Erythroblast (primary cell): Measurements from ENCODE around the gene PAQR4.

Experiments used
- GATA1 ChIP-seq: IDR thresholded peaks from 2 replicates; pipeline ENCODE4 v1.6.1; 2011; ENCODE audit warnings: low read depth, mild to moderate bottlenecking, control low read depth, low read length, moderate library complexity
- POLR2A ChIP-seq: IDR thresholded peaks from 2 replicates; pipeline ENCODE4 v1.6.1; 2011; ENCODE audit warnings: mild to moderate bottlenecking, low read length

DNA sequence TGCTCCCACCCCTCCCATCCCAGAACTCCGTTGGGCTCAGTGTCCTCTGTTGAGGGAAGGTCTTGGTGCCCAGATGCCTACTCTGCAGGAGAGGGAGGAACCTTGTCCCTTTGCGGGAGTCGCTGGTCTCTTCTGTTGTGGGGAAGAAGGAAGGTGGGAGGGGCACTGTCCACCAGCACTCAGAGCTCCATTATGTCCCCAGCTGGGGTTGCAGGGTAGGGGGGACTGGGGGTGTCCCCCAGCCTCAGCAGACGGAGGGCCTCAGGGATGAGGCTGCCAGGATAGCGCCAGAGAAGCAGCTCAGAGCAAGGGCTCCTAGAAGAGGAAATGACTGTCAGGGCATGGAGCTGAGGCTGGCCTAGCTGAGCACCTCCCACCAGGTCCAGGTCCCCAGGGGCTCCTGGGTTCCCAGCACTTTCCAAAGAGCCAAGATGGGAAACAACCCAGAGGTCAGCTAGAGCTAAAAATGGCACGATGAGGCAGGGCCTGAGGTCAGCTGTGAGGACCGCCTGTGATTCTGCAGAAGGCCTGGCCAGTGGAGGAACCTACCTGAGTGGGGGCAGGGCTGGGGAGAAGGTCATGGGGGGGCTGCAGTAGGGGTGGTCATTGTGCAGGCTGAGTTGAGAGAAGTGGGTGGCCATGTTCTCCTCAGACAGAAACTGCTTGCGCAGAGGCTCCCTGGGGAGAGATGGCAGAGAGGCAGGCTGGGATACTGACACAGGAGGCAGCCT lies 53.7 kb downstream of the PAQR4 start:
- TF ChIP-seq POLR2A (no peak), GATA1 (no peak)
